ENCODE measurements around the gene ERVH48-1. TPM values are rescaled to one million over a fixed set of nuclear protein-coding genes. Genes with fewer than 3 reads are reported as not detected.
"Not testable (repeated sequence)": the region's sequence is repeated elsewhere in the genome, so short reads cannot be mapped to it uniquely, and the experiment has no call there.

The ERVH48-1 gene
- total and polyA plus RNA-seq, 2 donors (not counting 3 experiments of a cell fraction or from before 2014, with no cell fraction given) = not detected

DNA sequence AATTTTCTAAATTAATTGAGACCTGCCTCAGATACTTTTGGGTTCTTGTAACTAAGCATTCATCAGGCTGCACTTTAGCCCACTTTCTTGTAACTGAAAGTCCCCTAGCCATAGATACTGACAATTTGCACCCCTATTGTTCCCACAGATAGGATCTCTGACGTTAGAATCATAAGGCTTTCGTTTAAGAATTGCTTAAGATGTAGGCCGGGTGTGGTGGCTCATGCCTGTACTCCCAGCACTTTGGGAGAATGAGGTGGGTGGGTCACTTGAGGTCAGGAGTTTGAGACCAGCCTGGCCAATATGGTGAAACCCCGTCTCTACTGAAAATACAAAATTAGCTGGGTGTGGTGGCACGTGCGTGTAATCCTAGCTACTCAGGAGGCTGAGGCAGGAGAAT is 32.7 kb upstream of the ERVH48-1 start:
- H4K20me1 ChIP-seq (replicated peaks; ENCODE audit: control insufficient read depth, extremely low read depth, insufficient read depth, low read length); CTCF ChIA-PET; intact Hi-C loops (cut with micrococcal nuclease); H3K27ac ChIP-seq (ENCODE audit: insufficient read depth, low read depth, low read length); FAIRE-seq; H3K9ac ChIP-seq (replicated peaks; ENCODE audit: extremely low read depth, insufficient read depth, low read length); POLR2A ChIA-PET; DNase-seq (ENCODE audit: low read depth, low spot score); dilution Hi-C loops (cut with MboI; ENCODE audit: extremely low pct_ligation_motif_present, low sequenced_read_pairs); H2AFZ ChIP-seq (ENCODE audit: low read depth, low read length); H3K4me3 ChIP-seq (replicated peaks in 1 of 3; ENCODE audit: insufficient read depth in 1 of 3, low read depth in 1 of 3, low read length in 3 of 3); H3K9me1 ChIP-seq (replicated peaks; ENCODE audit: control insufficient read depth, extremely low read depth, insufficient read depth, low read length); H3K27me3 ChIP-seq (ENCODE audit: control insufficient read depth in 2 of 2, insufficient read depth in 2 of 2, low read length in 2 of 2); H3K4me2 ChIP-seq (ENCODE audit: insufficient read depth, low read length); H3K36me3 ChIP-seq (ENCODE audit: control insufficient read depth in 2 of 2, extremely low read depth in 1 of 2, insufficient read depth in 2 of 2, low read length in 2 of 2); H3K4me1 ChIP-seq (ENCODE audit: control insufficient read depth, extremely low read depth, insufficient read depth, low read length); H3K79me2 ChIP-seq (ENCODE audit: control insufficient read depth, insufficient read depth, low read length); BruUV-seq (replicated peaks); H3K9me3 ChIP-seq (replicated peaks; ENCODE audit: control insufficient read depth, insufficient read depth, low read length): not testable (repeated sequence)

DNA sequence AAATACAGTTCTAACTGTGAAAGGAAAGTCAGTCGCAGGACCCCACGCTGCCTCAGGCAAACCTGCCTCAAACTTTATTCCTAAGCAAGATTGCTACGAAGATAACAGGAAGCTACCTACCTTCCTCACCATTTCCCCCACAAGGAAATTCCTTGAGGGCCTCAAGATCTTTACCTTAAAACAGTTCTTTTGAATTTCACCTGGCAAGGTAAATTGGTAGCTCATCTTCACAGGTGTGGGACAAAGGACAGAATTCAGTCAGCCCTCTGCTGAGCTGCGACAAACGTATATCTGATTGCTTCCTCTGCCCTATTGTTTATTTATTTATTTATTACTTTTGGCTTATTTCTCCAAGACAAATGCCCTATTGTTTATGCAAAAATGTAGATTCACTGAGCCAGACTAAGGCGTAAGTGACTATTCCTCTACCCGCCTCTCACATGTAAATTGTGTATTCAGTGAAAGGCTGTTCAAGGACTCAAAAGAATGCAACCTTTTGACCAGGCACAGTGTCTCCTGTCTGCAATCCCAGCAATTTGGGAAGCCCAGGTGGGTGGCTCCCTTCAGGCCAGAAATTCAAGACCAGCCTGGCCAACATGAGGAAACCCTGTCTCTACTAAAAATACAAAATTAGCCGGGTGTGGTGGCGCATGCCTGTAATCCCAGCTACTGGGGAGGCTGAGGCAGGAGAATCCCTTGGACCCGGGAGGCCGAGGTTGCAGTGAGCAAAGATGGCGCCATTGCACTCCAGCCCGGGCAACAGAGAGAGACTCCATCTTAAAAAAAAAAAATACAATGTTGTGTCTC is 31.6 kb upstream of the ERVH48-1 start:
- BruUV-seq (replicated peaks) = no TSS peak
- no peaks in the 10 kb centered on the region for H3K9me3 ChIP-seq (replicated peaks; ENCODE audit: control insufficient read depth, insufficient read depth, low read length)
- POLR2A ChIA-PET = no interaction called here
- H2AFZ ChIP-seq (ENCODE audit: low read depth, low read length) = no peak overlapping the region
- no peak overlapping the region for H3K27ac ChIP-seq (ENCODE audit: insufficient read depth, low read depth, low read length)
- dilution Hi-C loops (cut with MboI; ENCODE audit: extremely low pct_ligation_motif_present, low sequenced_read_pairs) (no loop called here), intact Hi-C loops (cut with micrococcal nuclease) (no loop called here)
- peaks cover 0 to 2% of the 10 kb centered on the region in 2 experiments for H3K27me3 ChIP-seq (ENCODE audit: control insufficient read depth in 2 of 2, insufficient read depth in 2 of 2, low read length in 2 of 2)
- H3K4me3 ChIP-seq (replicated peaks in 1 of 3; ENCODE audit: insufficient read depth in 1 of 3, low read depth in 1 of 3, low read length in 3 of 3) = no peak overlapping the region
- TF ChIP-seq GATA2 (IDR thresholded peaks at IDR 0.05; ENCODE audit: insufficient read depth, insufficient read length, low read depth, low read length) (no peak), POLR2AphosphoS5 (IDR thresholded peaks at IDR 0.05; ENCODE audit: insufficient read depth, low read depth, low read length) (no peak), FOS (IDR thresholded peaks at IDR 0.05; ENCODE audit: borderline replicate concordance, insufficient read depth, low read length) (no peak), MYC (IDR thresholded peaks at IDR 0.05; ENCODE audit: low read depth, low read length) (no peak), POLR2A (IDR thresholded peaks at IDR 0.05; ENCODE audit: low read depth, low read length) (no peak), EZH2 (IDR thresholded peaks at IDR 0.05; ENCODE audit: borderline replicate concordance, low read depth, low read length, severe bottlenecking) (no peak), JUN (IDR thresholded peaks at IDR 0.05; ENCODE audit: borderline replicate concordance, insufficient read depth, insufficient read length, low read depth) (no peak), CTCF (IDR thresholded peaks at IDR 0.05; ENCODE audit: extremely low read depth in 1 of 2, insufficient read depth in 1 of 2, low read depth in 1 of 2, low read length in 2 of 2) (no peak)
- TF ChIP-seq, protein P1, sequence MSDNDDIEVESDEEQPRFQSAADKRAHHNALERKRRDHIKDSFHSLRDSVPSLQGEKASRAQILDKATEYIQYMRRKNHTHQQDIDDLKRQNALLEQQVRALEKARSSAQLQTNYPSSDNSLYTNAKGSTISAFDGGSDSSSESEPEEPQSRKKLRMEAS (IDR thresholded peaks at IDR 0.05; ENCODE audit: insufficient read depth, insufficient read length) = no peak
- H3K9ac ChIP-seq (replicated peaks; ENCODE audit: extremely low read depth, insufficient read depth, low read length) = no peak overlapping the region
- H3K4me2 ChIP-seq (ENCODE audit: insufficient read depth, low read length) = no peak overlapping the region
- no peak for DNase-seq (ENCODE audit: low read depth, low spot score)
- CTCF ChIA-PET = no interaction called here
- no peaks in the 10 kb centered on the region for H3K79me2 ChIP-seq (ENCODE audit: control insufficient read depth, insufficient read depth, low read length)
- no peaks in the 10 kb centered on the region for H4K20me1 ChIP-seq (replicated peaks; ENCODE audit: control insufficient read depth, extremely low read depth, insufficient read depth, low read length)
- H3K36me3 ChIP-seq (ENCODE audit: control insufficient read depth in 2 of 2, extremely low read depth in 1 of 2, insufficient read depth in 2 of 2, low read length in 2 of 2) = no peaks in the 10 kb centered on the region
- FAIRE-seq = no peak
- H3K9me1 ChIP-seq (replicated peaks; ENCODE audit: control insufficient read depth, extremely low read depth, insufficient read depth, low read length) = no peaks in the 10 kb centered on the region
- H3K4me1 ChIP-seq (ENCODE audit: control insufficient read depth, extremely low read depth, insufficient read depth, low read length) = no peaks in the 10 kb centered on the region

DNA sequence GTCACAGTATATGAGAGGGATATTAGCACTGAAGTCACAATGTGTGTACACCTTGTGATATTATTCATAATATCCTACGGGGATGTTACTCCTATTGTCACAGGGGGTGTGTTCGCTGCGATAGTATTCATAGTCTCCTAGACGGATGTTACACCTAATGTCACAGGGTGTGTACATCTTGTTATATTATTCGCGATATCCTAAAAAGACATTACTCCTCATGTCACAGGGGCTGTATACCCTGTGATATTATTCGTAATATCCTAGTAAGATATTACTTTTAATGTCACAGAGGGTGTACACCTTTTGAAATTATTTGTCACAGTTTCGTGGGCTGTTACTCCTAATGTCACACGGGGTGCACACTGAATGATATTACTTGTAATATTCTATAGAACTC is 25.8 kb upstream of the ERVH48-1 start:
- H3K9ac ChIP-seq (replicated peaks; ENCODE audit: extremely low read depth, insufficient read depth, low read length); H4K20me1 ChIP-seq (replicated peaks; ENCODE audit: control insufficient read depth, extremely low read depth, insufficient read depth, low read length); H3K27me3 ChIP-seq (ENCODE audit: control insufficient read depth in 2 of 2, insufficient read depth in 2 of 2, low read length in 2 of 2); H2AFZ ChIP-seq (ENCODE audit: low read depth, low read length); DNase-seq (ENCODE audit: low read depth, low spot score); H3K9me3 ChIP-seq (replicated peaks; ENCODE audit: control insufficient read depth, insufficient read depth, low read length); H3K4me3 ChIP-seq (replicated peaks in 1 of 3; ENCODE audit: insufficient read depth in 1 of 3, low read depth in 1 of 3, low read length in 3 of 3); H3K9me1 ChIP-seq (replicated peaks; ENCODE audit: control insufficient read depth, extremely low read depth, insufficient read depth, low read length); H3K36me3 ChIP-seq (ENCODE audit: control insufficient read depth in 2 of 2, extremely low read depth in 1 of 2, insufficient read depth in 2 of 2, low read length in 2 of 2); H3K27ac ChIP-seq (ENCODE audit: insufficient read depth, low read depth, low read length); POLR2A ChIA-PET; BruUV-seq (replicated peaks); H3K79me2 ChIP-seq (ENCODE audit: control insufficient read depth, insufficient read depth, low read length); CTCF ChIA-PET; intact Hi-C loops (cut with micrococcal nuclease); H3K4me1 ChIP-seq (ENCODE audit: control insufficient read depth, extremely low read depth, insufficient read depth, low read length); dilution Hi-C loops (cut with MboI; ENCODE audit: extremely low pct_ligation_motif_present, low sequenced_read_pairs); H3K4me2 ChIP-seq (ENCODE audit: insufficient read depth, low read length); FAIRE-seq: not testable (repeated sequence)
